ENCODE measurements around the gene ATXN7L1. TPM values are rescaled to one million over a fixed set of nuclear protein-coding genes. Genes with fewer than 3 reads are reported as not detected.

ATXN7L1 gene
- total and polyA plus RNA-seq, 2 of the 13 experiments (the other 11 are each of a cell fraction or from before 2014, with no cell fraction given) = 4.1 to 7.8 TPM

GRCh38 chr7:105639667-105640493 is 236.5 kb downstream of the ATXN7L1 start:
- H3K9ac ChIP-seq (ENCODE audit: insufficient read depth, low read depth, low read length) = no peak overlapping the region
- H2AFZ ChIP-seq (ENCODE audit: low read length) = no peak overlapping the region
- H3K4me2 ChIP-seq (ENCODE audit: low read depth, low read length) = no peak overlapping the region
- no peak for ATAC-seq
- no peaks in the 10 kb centered on the region for H3K79me2 ChIP-seq (ENCODE audit: insufficient read depth, low read length)
- in situ Hi-C loops (cut with HindIII; ENCODE audit: extremely low pct_ligation_motif_present, low pct_unique_long_range_greater_than_20kb) = no loop called here
- H3K36me3 ChIP-seq (replicated peaks in 1 of 2; ENCODE audit: control insufficient read depth in 1 of 2, insufficient read depth in 2 of 2, low read length in 2 of 2) = peaks cover 8 to 24% of the 10 kb centered on the region in 2 experiments
- no peak for DNase-seq (ENCODE audit: low spot score)
- CTCF ChIA-PET (ENCODE audit: low intra/inter-chr PET ratio, low total read pairs) = no interaction called here
- H3K27me3 ChIP-seq (ENCODE audit: control insufficient read depth in 1 of 2, insufficient read depth in 2 of 2, low read length in 2 of 2) = no peaks in the 10 kb centered on the region
- no peak overlapping the region for H3K4me3 ChIP-seq (replicated peaks in 1 of 3; ENCODE audit: insufficient read depth in 1 of 3, low read depth in 2 of 3, low read length in 3 of 3)
- POLR2A ChIA-PET = no interaction called here
- FAIRE-seq = no peak
- no peaks in the 10 kb centered on the region for H3K9me3 ChIP-seq (ENCODE audit: low read length)
- H3K27ac ChIP-seq (ENCODE audit: extremely low read length, insufficient read depth, low read length) = no peak overlapping the region
- BruUV-seq (replicated peaks) = no TSS peak
- H3K4me1 ChIP-seq (ENCODE audit: insufficient read depth, low read length) = no peaks in the 10 kb centered on the region
- 97% methylated on average over 14 of the region's 19 CpGs for WGBS (ENCODE audit: low lambda C conversion rate)
- intact Hi-C loops (cut with micrococcal nuclease; ENCODE audit: unreplicated experiment) = no loop called here
- H4K20me1 ChIP-seq (ENCODE audit: insufficient read depth, low read length) = no peaks in the 10 kb centered on the region
- TF ChIP-seq ZBTB40 (IDR thresholded peaks at IDR 0.05) (no peak), ZBTB40 (CRISPR knock-in tag; IDR thresholded peaks at IDR 0.05) (no peak), ATF3 (CRISPR knock-in tag; IDR thresholded peaks at IDR 0.05) (no peak), ZNF513 (CRISPR knock-in tag; conservative IDR thresholded peaks at IDR 0.05) (no peak), NR1H2 (CRISPR knock-in tag; IDR thresholded peaks at IDR 0.05; ENCODE audit: borderline replicate concordance, low read depth) (no peak), ZC3H4 (CRISPR knock-in tag; IDR thresholded peaks at IDR 0.05; ENCODE audit: borderline replicate concordance) (no peak), REXO4 (CRISPR knock-in tag; IDR thresholded peaks at IDR 0.05; ENCODE audit: borderline replicate concordance) (no peak), SMAD1 (CRISPR knock-in tag; IDR thresholded peaks at IDR 0.05; ENCODE audit: borderline replicate concordance, low read depth) (no peak)
